CD4-positive, alpha-beta T cell (primary cell): ENCODE measurements around the gene TENT4B. TPM values are rescaled to one million over a fixed set of nuclear protein-coding genes. Genes with fewer than 3 reads are reported as not detected.

Experiments used
- ATAC-seq: fragments of 200-7000 bp; cut with Tn5 transposase; one replicate; pipeline ENCODE4 v1.10.0; 2022; ENCODE audit warnings: mild to moderate bottlenecking; ENCODE audit not compliant: poor library complexity
- CTCF ChIA-PET: fragments of 350-600 bp; sonication (Branson Sonifier 250); formaldehyde crosslinking; loops from one replicate; lab custom pipeline; 2021; ENCODE audit warnings: antibody characterized with exemption, inconsistent platforms; lab: Charles Lee
- POLR2A ChIA-PET: fragments of 350-600 bp; sonication (Branson Sonifier 250); formaldehyde crosslinking; loops from one replicate; lab custom pipeline; 2021; ENCODE audit warnings: antibody characterized with exemption, inconsistent platforms; lab: Charles Lee
- DNase-seq, 14 experiments: peaks; one replicate each; pipeline ENCODE4 v3.0.0-alpha.2; 2013 to 2020; ENCODE audit warnings: mixed read lengths in 2 of 14
- H3K27ac ChIP-seq, 2 donors: one replicate each; pipeline versions ENCODE4 v1.5.1 to v1.7.0; 2013; ENCODE audit warnings: low read length in 2 of 2, low read depth in 1 of 2, mild to moderate bottlenecking in 1 of 2
- H3K27me3 ChIP-seq, 2 experiments: 1 replicate in 1 of 2; 2 replicates in 1 of 2; pipeline versions ENCODE4 v1.6.1 to v1.7.0; 2013; ENCODE audit warnings: low read length in 2 of 2, control low read depth in 1 of 2, mild to moderate bottlenecking in 1 of 2, moderate library complexity in 1 of 2; ENCODE audit not compliant: insufficient read depth in 2 of 2, control insufficient read depth in 1 of 2
- H3K36me3 ChIP-seq: one replicate; pipeline ENCODE4 v1.6.1; 2013; ENCODE audit warnings: low read length, control low read depth; ENCODE audit not compliant: insufficient read depth
- H3K4me1 ChIP-seq: one replicate; pipeline ENCODE4 v1.6.1; 2013; ENCODE audit warnings: low read length, control low read depth; ENCODE audit not compliant: insufficient read depth
- H3K4me3 ChIP-seq: one replicate; pipeline ENCODE4 v1.5.1; 2013; ENCODE audit warnings: mild to moderate bottlenecking, low read length, moderate library complexity
- H3K9me3 ChIP-seq, 2 experiments: 1 replicate in 1 of 2; 2 replicates in 1 of 2; pipeline versions ENCODE4 v1.6.1 to v1.7.0; 2013; ENCODE audit warnings: low read length in 2 of 2, mild to moderate bottlenecking in 2 of 2, control low read depth in 1 of 2, moderate library complexity in 1 of 2; ENCODE audit not compliant: control insufficient read depth in 1 of 2, insufficient read depth in 1 of 2
- H3K27ac Mint-ChIP-seq: one replicate; pipeline ENCODE4 v1.8.0; 2020; ENCODE audit warnings: mixed read lengths
- H3K27me3 Mint-ChIP-seq: one replicate; pipeline ENCODE4 v1.8.0; 2021; ENCODE audit warnings: mixed read lengths
- H3K36me3 Mint-ChIP-seq: one replicate; pipeline ENCODE4 v1.8.0; 2021; ENCODE audit warnings: low read depth, mixed read lengths
- H3K4me1 Mint-ChIP-seq: one replicate; pipeline ENCODE4 v1.8.0; 2021; ENCODE audit warnings: low read depth, mixed read lengths
- H3K4me3 Mint-ChIP-seq: one replicate; pipeline ENCODE4 v1.8.0; 2020; ENCODE audit warnings: mild to moderate bottlenecking, mixed read lengths
- H3K9me3 Mint-ChIP-seq: one replicate; pipeline ENCODE4 v1.8.0; 2020; ENCODE audit warnings: mixed read lengths
- intact Hi-C, 2 experiments: fragments of 100-400 bp; cut with DNase I in 1 of 2; cut with micrococcal nuclease in 1 of 2; formaldehyde crosslinking; loops; one replicate each; pipeline versions ENCODE4 v1.15.1 to v1.9.0; 2023 to 2025; cut with DNase I, micrococcal nuclease
- total RNA-seq, 174 experiments: library from RNA in 2 of 174; stranded (reverse) in 2 of 174; gene quantifications; one replicate each; pipeline ENCODE4 v1.2.3 and lab custom pipeline; 2021 to 2026
- TF ChIP-seq, protein P1 (sequence below): fragments of 200-600 bp; IDR thresholded peaks from one replicate; pipeline ENCODE4 v1.8.0; 2022; ENCODE audit warnings: antibody characterized with exemption, mild to moderate bottlenecking

TENT4B gene
- total RNA-seq, 2 experiments from 2014 or later, result 32.9 to 35.0 TPM

- intact Hi-C loops, result loop anchor here in 1 of 2 experiments (5.0 kb wide), 1 partner anchor 37 kb away; no protein-coding TSS in a partner anchor
- H3K36me3 Mint-ChIP-seq, result peaks cover 25% of the 10 kb centered on the region
- H3K27ac Mint-ChIP-seq, result no peak overlapping the region
Observed at GRCh38 chr16:50165473-50165872, 12.4 kb downstream of the TENT4B start.

GRCh38 chr16:50166511-50167500 is 13.7 kb downstream of the TENT4B start:
- no peak overlapping the region for H3K27ac ChIP-seq
- intact Hi-C loops, result loop anchor here in 1 of 2 experiments (5.0 kb wide), 1 partner anchor 35 kb away; no protein-coding TSS in a partner anchor

More at GRCh38 chr16:50165473-50165872, 12.4 kb downstream of the TENT4B start:
- H3K9me3 ChIP-seq, result no peaks in the 10 kb centered on the region
- ATAC-seq (no peak), DNase-seq (no peak)
- Mint-ChIP-seq H3K4me3 (no peak overlapping the region), H3K4me1 (peaks cover 66% of the 10 kb centered on the region), H3K27me3 (no peaks in the 10 kb centered on the region), H3K9me3 (no peaks in the 10 kb centered on the region)
- TF ChIP-seq, protein P1, sequence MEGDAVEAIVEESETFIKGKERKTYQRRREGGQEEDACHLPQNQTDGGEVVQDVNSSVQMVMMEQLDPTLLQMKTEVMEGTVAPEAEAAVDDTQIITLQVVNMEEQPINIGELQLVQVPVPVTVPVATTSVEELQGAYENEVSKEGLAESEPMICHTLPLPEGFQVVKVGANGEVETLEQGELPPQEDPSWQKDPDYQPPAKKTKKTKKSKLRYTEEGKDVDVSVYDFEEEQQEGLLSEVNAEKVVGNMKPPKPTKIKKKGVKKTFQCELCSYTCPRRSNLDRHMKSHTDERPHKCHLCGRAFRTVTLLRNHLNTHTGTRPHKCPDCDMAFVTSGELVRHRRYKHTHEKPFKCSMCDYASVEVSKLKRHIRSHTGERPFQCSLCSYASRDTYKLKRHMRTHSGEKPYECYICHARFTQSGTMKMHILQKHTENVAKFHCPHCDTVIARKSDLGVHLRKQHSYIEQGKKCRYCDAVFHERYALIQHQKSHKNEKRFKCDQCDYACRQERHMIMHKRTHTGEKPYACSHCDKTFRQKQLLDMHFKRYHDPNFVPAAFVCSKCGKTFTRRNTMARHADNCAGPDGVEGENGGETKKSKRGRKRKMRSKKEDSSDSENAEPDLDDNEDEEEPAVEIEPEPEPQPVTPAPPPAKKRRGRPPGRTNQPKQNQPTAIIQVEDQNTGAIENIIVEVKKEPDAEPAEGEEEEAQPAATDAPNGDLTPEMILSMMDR, result no peak
- H3K27ac ChIP-seq, result no peak overlapping the region
- H3K4me1 ChIP-seq, result peaks cover 21% of the 10 kb centered on the region
- CTCF ChIA-PET, result interaction anchor here (1.0 kb wide), 1 partner anchor 10 kb away, joined by 4 read pairs; no protein-coding TSS in a partner anchor
- H3K36me3 ChIP-seq, result no peaks in the 10 kb centered on the region
- no peak overlapping the region for H3K4me3 ChIP-seq
- no peaks in the 10 kb centered on the region for H3K27me3 ChIP-seq
- POLR2A ChIA-PET, result no interaction called here

DNA sequence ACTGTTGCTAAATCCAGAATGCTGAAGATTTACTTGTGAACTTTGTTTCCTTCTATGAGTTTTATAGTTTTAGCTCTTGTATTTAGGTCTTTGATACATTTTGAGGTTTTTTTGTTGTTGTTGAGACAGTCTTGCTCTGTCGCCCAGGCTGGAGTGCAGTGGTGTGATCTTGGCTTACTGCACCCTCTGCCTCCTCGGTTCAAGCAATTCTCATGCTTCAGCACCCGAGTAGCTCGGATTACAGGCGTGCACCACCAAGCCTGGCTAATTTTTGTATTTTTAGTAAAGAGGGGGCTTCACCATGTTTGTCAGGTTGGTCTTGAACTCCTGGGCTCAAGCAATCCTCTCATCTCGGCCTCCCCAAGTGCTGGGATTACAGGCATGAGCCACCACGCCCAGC is 14.4 kb downstream of the TENT4B start:
- intact Hi-C loops, result loop anchor here in 1 of 2 experiments (5.0 kb wide), 1 partner anchor 35 kb away; no protein-coding TSS in a partner anchor
- no peak for ATAC-seq
- TF ChIP-seq, protein P1, result no peak
- Histone ChIP-seq H3K9me3 (no peaks in the 10 kb centered on the region), H3K4me3 (no peak overlapping the region), H3K4me1 (peaks cover 28% of the 10 kb centered on the region), H3K27me3 (no peaks in the 10 kb centered on the region), H3K36me3 (no peaks in the 10 kb centered on the region), H3K27ac (no peak overlapping the region)
- ChIA-PET POLR2A (interaction anchor here (0.8 to 2.7 kb wide), 3 partner anchors 11 to 46 kb away, joined by 3 to 24 read pairs (median 11); no protein-coding TSS in a partner anchor), CTCF (no interaction called here)
- H3K4me3 Mint-ChIP-seq, result peak overlapping the region; percentile 32
- H3K9me3 Mint-ChIP-seq, result no peaks in the 10 kb centered on the region
- peak overlapping the region; percentile 57 for H3K27ac Mint-ChIP-seq
- H3K27me3 Mint-ChIP-seq, result no peaks in the 10 kb centered on the region
- no peak for DNase-seq
- peaks cover 64% of the 10 kb centered on the region for H3K4me1 Mint-ChIP-seq
- H3K36me3 Mint-ChIP-seq, result peaks cover 18% of the 10 kb centered on the region

More at GRCh38 chr16:50166511-50167500, 13.7 kb downstream of the TENT4B start:
- H3K27me3 Mint-ChIP-seq, result no peaks in the 10 kb centered on the region
- POLR2A ChIA-PET, result interaction anchor here (1.5 to 2.7 kb wide), 3 partner anchors 11 to 30 kb away, joined by 5 to 24 read pairs (median 11); no protein-coding TSS in a partner anchor
- H3K4me1 ChIP-seq, result peaks cover 24% of the 10 kb centered on the region
- ATAC-seq, result no peak
- TF ChIP-seq, protein P1, result no peak
- no peaks in the 10 kb centered on the region for H3K36me3 ChIP-seq
- H3K9me3 ChIP-seq, result no peaks in the 10 kb centered on the region
- peak in 1 of 14 experiments; percentile 16 for DNase-seq
- CTCF ChIA-PET, result interaction anchor here (0.6 kb wide), 1 partner anchor 72 kb away, joined by 3 read pairs; no protein-coding TSS in a partner anchor
- H3K4me3 Mint-ChIP-seq, result peak overlapping the region; percentile 13
- H3K36me3 Mint-ChIP-seq, result peaks cover 19% of the 10 kb centered on the region
- H3K9me3 Mint-ChIP-seq, result no peaks in the 10 kb centered on the region
- no peak overlapping the region for H3K4me3 ChIP-seq
- peak overlapping the region; percentile 57 for H3K27ac Mint-ChIP-seq
- no peaks in the 10 kb centered on the region for H3K27me3 ChIP-seq
- peaks cover 64% of the 10 kb centered on the region for H3K4me1 Mint-ChIP-seq
